ENCODE data around the gene GKN1. TPM values are rescaled to one million over a fixed set of nuclear protein-coding genes. Genes with fewer than 3 reads are reported as not detected.

GKN1 gene
- total RNA-seq, 1 donor from 2014 or later, result not detected

GRCh38 chr2:68939962-68940361 is 34.5 kb upstream of the GKN1 start:
- H3K27me3 ChIP-seq (ENCODE audit: control insufficient read depth, insufficient read depth, low read length), result no peaks in the 10 kb centered on the region
- FAIRE-seq, result no peak
- no peak for TF ChIP-seq CTCF (IDR thresholded peaks at IDR 0.05; ENCODE audit: insufficient read depth, low read length, severe bottlenecking)

GRCh38 chr2:68940369-68940768 is 34.1 kb upstream of the GKN1 start:
- no peak for FAIRE-seq
- Histone ChIP-seq H3K36me3 (ENCODE audit: control insufficient read depth, insufficient read depth, low read length) (no peaks in the 10 kb centered on the region), H3K27me3 (ENCODE audit: control insufficient read depth, insufficient read depth, low read length) (no peaks in the 10 kb centered on the region), H3K4me3 (ENCODE audit: low read depth, low read length) (no peak overlapping the region)
- DNase-seq (ENCODE audit: low read depth), result no peak
- TF ChIP-seq CTCF (IDR thresholded peaks at IDR 0.05; ENCODE audit: insufficient read depth, low read length, severe bottlenecking), result no peak

More at GRCh38 chr2:68939962-68940361, 34.5 kb upstream of the GKN1 start:
- no peak for DNase-seq (ENCODE audit: low read depth)
- no peak overlapping the region for H3K4me3 ChIP-seq (ENCODE audit: low read depth, low read length)
- no peaks in the 10 kb centered on the region for H3K36me3 ChIP-seq (ENCODE audit: control insufficient read depth, insufficient read depth, low read length)

- TF ChIP-seq CTCF (IDR thresholded peaks at IDR 0.05; ENCODE audit: insufficient read depth, low read length, severe bottlenecking), result no peak
- Histone ChIP-seq H3K4me3 (ENCODE audit: low read depth, low read length) (no peak overlapping the region), H3K36me3 (ENCODE audit: control insufficient read depth, insufficient read depth, low read length) (no peaks in the 10 kb centered on the region), H3K27me3 (ENCODE audit: control insufficient read depth, insufficient read depth, low read length) (no peaks in the 10 kb centered on the region)
- no peak for FAIRE-seq
- no peak for DNase-seq (ENCODE audit: low read depth)
These were observed 31.6 kb upstream of the GKN1 start for GRCh38 chr2:68942827-68943226.

- FAIRE-seq (no peak), DNase-seq (ENCODE audit: low read depth) (peak; percentile 54)
- no peaks in the 10 kb centered on the region for H3K27me3 ChIP-seq (ENCODE audit: control insufficient read depth, insufficient read depth, low read length)
- H3K4me3 ChIP-seq (ENCODE audit: low read depth, low read length), result no peak overlapping the region
- TF ChIP-seq CTCF (IDR thresholded peaks at IDR 0.05; ENCODE audit: insufficient read depth, low read length, severe bottlenecking), result peak; percentile 83
- no peaks in the 10 kb centered on the region for H3K36me3 ChIP-seq (ENCODE audit: control insufficient read depth, insufficient read depth, low read length)
These were observed 30.6 kb upstream of the GKN1 start for GRCh38 chr2:68943581-68944568.

GRCh38 chr2:68946117-68946516 is 28.3 kb upstream of the GKN1 start:
- no peak for FAIRE-seq

More at GRCh38 chr2:68946117-68946516, 28.3 kb upstream of the GKN1 start:
- DNase-seq (ENCODE audit: low read depth), result no peak
- Histone ChIP-seq H3K27me3 (ENCODE audit: control insufficient read depth, insufficient read depth, low read length) (no peaks in the 10 kb centered on the region), H3K36me3 (ENCODE audit: control insufficient read depth, insufficient read depth, low read length) (no peaks in the 10 kb centered on the region), H3K4me3 (ENCODE audit: low read depth, low read length) (no peak overlapping the region)
- no peak for TF ChIP-seq CTCF (IDR thresholded peaks at IDR 0.05; ENCODE audit: insufficient read depth, low read length, severe bottlenecking)

All from bronchial epithelial cell (primary cell).